GM12875 (cell line): ENCODE data around the gene AFAP1.
A peak's percentile ranks its signal among the peaks of the same experiment; 100 is the strongest.

Experiments used
- H3K4me3 ChIP-seq: one replicate; pipeline ENCODE4 v1.5.1; 2011; ENCODE audit warnings: low read depth, low read length, control low read depth
- CTCF ChIP-seq: IDR thresholded peaks from 2 replicates; pipeline ENCODE4 v1.5.1; 2011; ENCODE audit warnings: low read depth, mild to moderate bottlenecking, control low read depth, inconsistent platforms, low read length, moderate library complexity, borderline replicate concordance; ENCODE audit not compliant: insufficient read depth

Gene AFAP1

GRCh38 chr4:7803992-7804755 is 135.5 kb downstream of the AFAP1 start:
- H3K4me3 ChIP-seq, result no peak overlapping the region
- TF ChIP-seq CTCF, result peak; percentile 96

- no peak for TF ChIP-seq CTCF
- H3K4me3 ChIP-seq, result no peak overlapping the region
Observed at GRCh38 chr4:7803371-7803770, 136.3 kb downstream of the AFAP1 start.

GRCh38 chr4:7802093-7802726 is 137.5 kb downstream of the AFAP1 start:
- peak; percentile 89 for TF ChIP-seq CTCF
- no peak overlapping the region for H3K4me3 ChIP-seq

- TF ChIP-seq CTCF, result no peak
- H3K4me3 ChIP-seq, result no peak overlapping the region
Observed at GRCh38 chr4:7801641-7802040, 138.0 kb downstream of the AFAP1 start.

GRCh38 chr4:7801001-7801400 is 138.7 kb downstream of the AFAP1 start:
- TF ChIP-seq CTCF, result no peak
- H3K4me3 ChIP-seq, result no peak overlapping the region

GRCh38 chr4:7800410-7800809 is 139.3 kb downstream of the AFAP1 start:
- no peak for TF ChIP-seq CTCF
- no peak overlapping the region for H3K4me3 ChIP-seq

GRCh38 chr4:7799736-7800135 is 139.9 kb downstream of the AFAP1 start:
- no peak overlapping the region for H3K4me3 ChIP-seq
- TF ChIP-seq CTCF, result no peak
